K562 (cell line): ENCODE results near the gene P2RY8. TPM values are rescaled to one million over a fixed set of nuclear protein-coding genes. Genes with fewer than 3 reads are reported as not detected.

ENCODE experiments used
- ATAC-seq: fragments of 200-7000 bp; cut with Tn5 transposase; 3 replicates; pipeline ENCODE4 v1.9.1; 2020; ENCODE audit warnings: moderate library complexity
- BruUV-seq: library from RNA; stranded (reverse); fragments of 400-500 nt; replicated peaks from 2 replicates; lab custom pipeline; 2021; lab: Mats Ljungman, UMichigan
- CTCF ChIA-PET: fragments of 300-600 bp; formaldehyde crosslinking; extraction: SDS; loops from one replicate; lab custom pipeline; 2021; ENCODE audit warnings: low intra/inter-chr PET ratio; lab: Yijun Ruan, JAX
- POLR2A ChIA-PET: fragments of 300-600, 350-650 bp; sonication (Branson Sonifier 250); formaldehyde crosslinking; extraction: SDS; loops from one replicate; lab custom pipeline; 2021; ENCODE audit warnings: antibody characterized with exemption, inconsistent platforms; lab: Yijun Ruan, JAX
- DNase-seq, 4 experiments: peaks; one replicate each; pipeline versions ENCODE4 v3.0.0 to v3.0.0-alpha.2; 2011 to 2018; ENCODE audit warnings: low spot score in 3 of 4, mixed read lengths in 3 of 4; ENCODE audit errors: extremely low read depth in 1 of 4
- FAIRE-seq: peaks from 2 replicates; lab custom pipeline; 2011; peaks lifted over from hg19 to GRCh38; lab: Jason Lieb, UNC
- H2AFZ ChIP-seq: 2 replicates; pipeline ENCODE4 v1.6.0; 2011; ENCODE audit warnings: low read depth, low read length, control low read depth, inconsistent platforms
- H3K27ac ChIP-seq: fragments of 200-600 bp; 3 replicates; pipeline ENCODE4 v1.8.0; 2011; ENCODE audit warnings: low read depth, mild to moderate bottlenecking, control low read depth, inconsistent platforms, low read length, moderate library complexity, mixed read lengths; ENCODE audit errors: extremely low read depth
- H3K27me3 ChIP-seq, 2 experiments: fragments of 300-600 bp in 1 of 2; 2 replicates in 1 of 2; 3 replicates in 1 of 2; pipeline versions ENCODE4 v1.6.0 to v1.8.0; 2011; ENCODE audit warnings: inconsistent platforms in 2 of 2, low read length in 2 of 2, mild to moderate bottlenecking in 1 of 2, mixed read lengths in 1 of 2, moderate library complexity in 1 of 2; ENCODE audit not compliant: control insufficient read depth in 2 of 2, insufficient read depth in 2 of 2
- H3K36me3 ChIP-seq: fragments of 300-600 bp; 3 replicates; pipeline ENCODE4 v1.8.0; 2011; ENCODE audit warnings: mild to moderate bottlenecking, low read length, inconsistent platforms; ENCODE audit not compliant: control insufficient read depth, insufficient read depth
- H3K4me1 ChIP-seq, 2 experiments: fragments of 200-600 bp in 1 of 2; replicated peaks in 1 of 2; 2 replicates in 1 of 2; 3 replicates in 1 of 2; pipeline versions ENCODE4 v1.5.1 to v1.8.0; 2011; ENCODE audit warnings: inconsistent platforms in 2 of 2, low read length in 2 of 2, mild to moderate bottlenecking in 1 of 2, mixed read lengths in 1 of 2, moderate library complexity in 1 of 2; ENCODE audit not compliant: control insufficient read depth in 2 of 2, insufficient read depth in 2 of 2
- H3K4me2 ChIP-seq: 2 replicates; pipeline ENCODE4 v1.6.1; 2011; ENCODE audit warnings: low read length, control low read depth, inconsistent platforms, mixed read lengths; ENCODE audit not compliant: insufficient read depth
- H3K4me3 ChIP-seq: fragments of 200-600 bp; sonication (generic), shearing (Covaris generic); 2 replicates; pipeline ENCODE4 v1.5.1; 2016; ENCODE audit warnings: control low read depth, inconsistent platforms
- H3K79me2 ChIP-seq: fragments of 200-600 bp; 3 replicates; pipeline ENCODE4 v1.8.0; 2011; ENCODE audit warnings: low read length, inconsistent platforms; ENCODE audit not compliant: control insufficient read depth, insufficient read depth
- H3K9ac ChIP-seq, 2 experiments: 2 replicates each; pipeline versions ENCODE4 v1.6.0 to v1.6.1; 2011; ENCODE audit warnings: low read depth in 2 of 2, low read length in 2 of 2, control low read depth in 1 of 2, inconsistent platforms in 1 of 2, mild to moderate bottlenecking in 1 of 2, mixed read lengths in 1 of 2; ENCODE audit not compliant: insufficient read depth in 1 of 2
- H3K9me1 ChIP-seq: one replicate; pipeline ENCODE4 v1.6.0; 2011; ENCODE audit warnings: inconsistent platforms, mild to moderate bottlenecking, low read length, moderate library complexity; ENCODE audit not compliant: control insufficient read depth, insufficient read depth
- H3K9me3 ChIP-seq: replicated peaks from 2 replicates; pipeline ENCODE4 v1.5.1; 2011; ENCODE audit warnings: low read depth, low read length, inconsistent platforms; ENCODE audit not compliant: control insufficient read depth, insufficient read depth
- H4K20me1 ChIP-seq: replicated peaks from 2 replicates; pipeline ENCODE4 v1.6.1; 2011; ENCODE audit warnings: low read length, inconsistent platforms, mixed read lengths; ENCODE audit not compliant: control insufficient read depth, insufficient read depth
- ZNF253 ChIP-seq: fragments of 250-450 bp; sonication (Bioruptor Pico); conservative IDR thresholded peaks from 2 replicates; pipeline ENCODE4 v1.6.1; 2021; ENCODE audit warnings: mild to moderate bottlenecking
- WGBS: fragments of 100-300 bp; shearing (Covaris generic); methylation state at CpG from one replicate; pipeline ENCODE4 v1.1.6; 2016; ENCODE audit warnings: low coverage, mixed read lengths; ENCODE audit not compliant: insufficient coverage; ENCODE audit errors: missing lambda C conversion rate; 5-methylcytosine and 5-hydroxymethylcytosine counted together
- in situ Hi-C: fragments of 300-500 bp; cut with MboI; formaldehyde crosslinking; loops from 4 replicates; pipeline ENCODE4 v1.15.0; 2018; ENCODE audit warnings: inconsistent platforms, mixed read lengths
- intact Hi-C: fragments of 100-400 bp; cut with micrococcal nuclease; formaldehyde crosslinking; loops from 2 replicates; pipeline ENCODE4 v1.14.2; 2022
- polyA plus RNA-seq, 8 experiments: library from polyadenylated mRNA; depleted of rRNA in 4 of 8; stranded (reverse) in 5 of 8; unstranded in 3 of 8; fragments of >200 nt; fragmentation: Nextera tagmentation in 2 of 8; fragmentation: Illumina TruSeq in 1 of 8; extraction: Ambion mirVana in 2 of 8; extraction: Trizol in 1 of 8; gene quantifications; 2 replicates each; pipeline versions ENCODE4 v1.2.1 to v1.2.3, GENCODE V29; 2011 to 2014; ENCODE audit warnings: inconsistent platforms in 1 of 8, missing spikeins in 1 of 8
- total RNA-seq, 7 experiments: library from RNA; depleted of rRNA in 6 of 7; stranded (reverse); fragments of >200 nt in 6 of 7; fragmentation: Illumina TruSeq in 2 of 7; extraction: Trizol in 2 of 7; gene quantifications; 2 replicates each; pipeline versions ENCODE4 v1.2.1 to v1.2.3, GENCODE V29; 2011 to 2021; ENCODE audit warnings: low replicate concordance in 1 of 7

The P2RY8 gene
- total and polyA plus RNA-seq, 9 of the 15 experiments (the other 6 are each of a cell fraction or from before 2014, with no cell fraction given) = 0.04 to 0.69 (median 0.08) TPM; not detected in 3

DNA sequence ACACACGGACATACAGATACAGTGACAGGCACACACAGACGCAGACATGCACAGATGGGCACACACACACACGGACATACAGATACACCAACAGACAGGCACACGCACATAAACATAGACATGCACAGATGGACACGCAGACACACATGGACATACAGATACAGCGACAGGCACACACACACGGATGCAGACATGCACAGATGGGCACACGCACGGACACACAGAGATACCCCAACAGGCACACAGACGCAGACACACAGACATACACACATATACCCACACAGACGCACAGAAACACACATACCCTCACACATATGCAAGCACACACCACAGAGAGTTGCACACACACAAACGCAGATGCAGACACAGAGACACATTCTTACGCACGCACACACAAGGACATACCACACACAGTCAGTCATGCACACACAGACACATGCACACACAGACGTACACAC lies 120.6 kb downstream of the P2RY8 start:
- no peak for DNase-seq
- WGBS = 65% methylated on average over 12 of the region's 15 CpGs
- H3K4me1 ChIP-seq = peaks cover 0 to 9% of the 10 kb centered on the region in 2 experiments; a peak in 2 of 5 replicates
- H4K20me1 ChIP-seq = no peaks in the 10 kb centered on the region
- H3K9me3 ChIP-seq = no peaks in the 10 kb centered on the region
- ChIA-PET POLR2A (no interaction called here), CTCF (no interaction called here)
- H3K4me3 ChIP-seq = no peak overlapping the region
- in situ Hi-C loops = no loop called here
- ATAC-seq = no peak
- no peak overlapping the region for H3K9ac ChIP-seq
- H3K27ac ChIP-seq = no peak overlapping the region
- intact Hi-C loops = no loop called here
- no peaks in the 10 kb centered on the region for H3K9me1 ChIP-seq
- H3K79me2 ChIP-seq = no peaks in the 10 kb centered on the region
- no peak for FAIRE-seq
- no peaks in the 10 kb centered on the region for H3K27me3 ChIP-seq
- no TSS peak for BruUV-seq
- H3K4me2 ChIP-seq = no peak overlapping the region
- no peak overlapping the region for H2AFZ ChIP-seq
- no peak for TF ChIP-seq ZNF253 (CRISPR knock-in tag)
- peaks cover 22% of the 10 kb centered on the region; the same call in 2 of the 3 replicates for H3K36me3 ChIP-seq

Other genes starting within 250 kb of the P2RY8 start
- not detected in 2 replicates for gene IL3RA, start 200.4 kb downstream of the P2RY8 start, total RNA-seq (2014; rRNA removed)
- gene IL3RA, start 200.4 kb downstream of the P2RY8 start, total RNA-seq (2014; rRNA removed; fragmentation: Illumina TruSeq; extraction: Trizol) = not detected in 2 replicates
- not detected in 2 replicates for gene IL3RA, start 200.4 kb downstream of the P2RY8 start, total RNA-seq (2015; rRNA removed; fragmentation: Illumina TruSeq; extraction: Trizol)
- not detected in 2 replicates for gene IL3RA, start 200.4 kb downstream of the P2RY8 start, total RNA-seq (2021)
- not detected in 2 replicates for gene IL3RA, start 200.4 kb downstream of the P2RY8 start, polyA plus RNA-seq (2011; rRNA removed)
- not detected in 2 replicates for gene IL3RA, start 200.4 kb downstream of the P2RY8 start, polyA plus RNA-seq (2014; fragmentation: Illumina TruSeq; extraction: Trizol)
- gene IL3RA, start 200.4 kb downstream of the P2RY8 start, polyA plus RNA-seq (2014; fragmentation: Nextera tagmentation; extraction: Ambion mirVana) = not detected
- not detected in 2 replicates for gene IL3RA, start 200.4 kb downstream of the P2RY8 start, polyA plus RNA-seq (2014; rRNA removed)
- gene SLC25A6, start 145.1 kb downstream of the P2RY8 start, total RNA-seq (2014; rRNA removed) = 150 and 196 TPM in 2 replicates
- gene SLC25A6, start 145.1 kb downstream of the P2RY8 start, total RNA-seq (2014; rRNA removed; fragmentation: Illumina TruSeq; extraction: Trizol) = 43.0 and 58.7 TPM in 2 replicates
- 177 and 181 TPM in 2 replicates for gene SLC25A6, start 145.1 kb downstream of the P2RY8 start, total RNA-seq (2015; rRNA removed; fragmentation: Illumina TruSeq; extraction: Trizol)
- 318 and 330 TPM in 2 replicates for gene SLC25A6, start 145.1 kb downstream of the P2RY8 start, total RNA-seq (2021)
- 129 and 261 TPM in 2 replicates for gene SLC25A6, start 145.1 kb downstream of the P2RY8 start, polyA plus RNA-seq (2011; rRNA removed)
- 118 and 276 TPM in 2 replicates for gene SLC25A6, start 145.1 kb downstream of the P2RY8 start, polyA plus RNA-seq (2014; fragmentation: Illumina TruSeq; extraction: Trizol)
- gene SLC25A6, start 145.1 kb downstream of the P2RY8 start, polyA plus RNA-seq (2014; fragmentation: Nextera tagmentation; extraction: Ambion mirVana) = 10 to 100 TPM; 24.6 to 39.3 TPM
- 260 and 272 TPM in 2 replicates for gene SLC25A6, start 145.1 kb downstream of the P2RY8 start, polyA plus RNA-seq (2014; rRNA removed)
- gene ASMTL, start 84.3 kb downstream of the P2RY8 start, total RNA-seq (2014; rRNA removed) = 11.8 and 12.2 TPM in 2 replicates
- 3.9 and 4.4 TPM in 2 replicates for gene ASMTL, start 84.3 kb downstream of the P2RY8 start, total RNA-seq (2014; rRNA removed; fragmentation: Illumina TruSeq; extraction: Trizol)
- gene ASMTL, start 84.3 kb downstream of the P2RY8 start, total RNA-seq (2015; rRNA removed; fragmentation: Illumina TruSeq; extraction: Trizol) = 7.1 and 8.2 TPM in 2 replicates
- gene ASMTL, start 84.3 kb downstream of the P2RY8 start, total RNA-seq (2021) = 18.0 and 20.6 TPM in 2 replicates
- 7.8 and 13.9 TPM in 2 replicates for gene ASMTL, start 84.3 kb downstream of the P2RY8 start, polyA plus RNA-seq (2011; rRNA removed)
- gene ASMTL, start 84.3 kb downstream of the P2RY8 start, polyA plus RNA-seq (2014; fragmentation: Illumina TruSeq; extraction: Trizol) = 7.6 and 11.9 TPM in 2 replicates
- 1 to 10 TPM in 1 of 2 experiments, under 1 TPM in 1; 0.56 to 1.2 TPM for gene ASMTL, start 84.3 kb downstream of the P2RY8 start, polyA plus RNA-seq (2014; fragmentation: Nextera tagmentation; extraction: Ambion mirVana)
- 17.1 and 20.3 TPM in 2 replicates for gene ASMTL, start 84.3 kb downstream of the P2RY8 start, polyA plus RNA-seq (2014; rRNA removed)
- gene AKAP17A, start 54.4 kb upstream of the P2RY8 start, total RNA-seq (2014; rRNA removed) = 26.8 and 28.0 TPM in 2 replicates
- gene AKAP17A, start 54.4 kb upstream of the P2RY8 start, total RNA-seq (2014; rRNA removed; fragmentation: Illumina TruSeq; extraction: Trizol) = 5.5 and 6.1 TPM in 2 replicates
- gene AKAP17A, start 54.4 kb upstream of the P2RY8 start, total RNA-seq (2015; rRNA removed; fragmentation: Illumina TruSeq; extraction: Trizol) = 12.0 and 13.5 TPM in 2 replicates
- 24.2 TPM in 2 replicates for gene AKAP17A, start 54.4 kb upstream of the P2RY8 start, total RNA-seq (2021)
- 7.8 and 14.2 TPM in 2 replicates for gene AKAP17A, start 54.4 kb upstream of the P2RY8 start, polyA plus RNA-seq (2011; rRNA removed)
- 8.2 and 10.4 TPM in 2 replicates for gene AKAP17A, start 54.4 kb upstream of the P2RY8 start, polyA plus RNA-seq (2014; fragmentation: Illumina TruSeq; extraction: Trizol)
- 1 to 10 TPM; 1.2 to 1.3 TPM for gene AKAP17A, start 54.4 kb upstream of the P2RY8 start, polyA plus RNA-seq (2014; fragmentation: Nextera tagmentation; extraction: Ambion mirVana)
- gene AKAP17A, start 54.4 kb upstream of the P2RY8 start, polyA plus RNA-seq (2014; rRNA removed) = 22.2 and 29.5 TPM in 2 replicates
- 0.16 TPM in 1 of 2 replicates, not detected in the other for gene ASMT, start 77.9 kb upstream of the P2RY8 start, total RNA-seq (2014; rRNA removed)
- not detected in 2 replicates for gene ASMT, start 77.9 kb upstream of the P2RY8 start, total RNA-seq (2014; rRNA removed; fragmentation: Illumina TruSeq; extraction: Trizol)
- not detected in 2 replicates for gene ASMT, start 77.9 kb upstream of the P2RY8 start, total RNA-seq (2015; rRNA removed; fragmentation: Illumina TruSeq; extraction: Trizol)
- not detected in 2 replicates for gene ASMT, start 77.9 kb upstream of the P2RY8 start, total RNA-seq (2021)
- 0.20 TPM in 1 of 2 replicates, not detected in the other for gene ASMT, start 77.9 kb upstream of the P2RY8 start, polyA plus RNA-seq (2011; rRNA removed)
- gene ASMT, start 77.9 kb upstream of the P2RY8 start, polyA plus RNA-seq (2014; fragmentation: Illumina TruSeq; extraction: Trizol) = 0.17 TPM in 1 of 2 replicates, not detected in the other
- under 1 TPM in 1 of 2 experiments, not detected in 1; 0.06 TPM for gene ASMT, start 77.9 kb upstream of the P2RY8 start, polyA plus RNA-seq (2014; fragmentation: Nextera tagmentation; extraction: Ambion mirVana)
- gene ASMT, start 77.9 kb upstream of the P2RY8 start, polyA plus RNA-seq (2014; rRNA removed) = not detected in 2 replicates